K562 (cell line): ENCODE measurements around the gene NAA80. TPM values are rescaled to one million over a fixed set of nuclear protein-coding genes. Genes with fewer than 3 reads are reported as not detected.

ENCODE experiments used
- CBX3 ChIP-seq, 2 experiments: IDR thresholded peaks; 1 replicate in 1 of 2; 2 replicates in 1 of 2; pipeline ENCODE4 v1.6.1; 2012; ENCODE audit warnings: inconsistent platforms in 2 of 2, low read length in 2 of 2, borderline replicate concordance in 1 of 2, control low read depth in 1 of 2
- CSDE1 ChIP-seq, 2 experiments: fragments of 450-650 bp; IDR thresholded peaks; 2 replicates each; pipeline ENCODE4 v1.6.1; 2016; ENCODE audit warnings: mild to moderate bottlenecking in 1 of 2
- CTCFL ChIP-seq: IDR thresholded peaks from 2 replicates; pipeline ENCODE4 v1.6.1; 2011; ENCODE audit warnings: borderline replicate concordance, low read depth, mild to moderate bottlenecking, moderate library complexity, low read length; ENCODE audit not compliant: insufficient read depth, poor library complexity, severe bottlenecking
- ELF2 ChIP-seq: fragments of 250-450 bp; sonication (Bioruptor Pico); IDR thresholded peaks from 2 replicates; pipeline ENCODE4 v1.5.0; 2021; ENCODE audit warnings: mild to moderate bottlenecking
- ELK1 ChIP-seq: sonication (generic); formaldehyde crosslinking; IDR thresholded peaks from 2 replicates; pipeline ENCODE4 v1.8.1; 2022; ENCODE audit warnings: missing genetic modification reagents
- HDAC2 ChIP-seq: fragments of 450-650 bp; IDR thresholded peaks from 2 replicates; pipeline ENCODE4 v1.6.1; 2016; ENCODE audit warnings: mild to moderate bottlenecking
- NEUROD1 ChIP-seq: fragments of 150-350 bp; IDR thresholded peaks from 2 replicates; pipeline ENCODE4 v1.6.1; 2014; ENCODE audit warnings: borderline replicate concordance, low read length, low read depth; ENCODE audit not compliant: partially characterized antibody
- NONO ChIP-seq, 2 experiments: fragments of 200-400 bp in 1 of 2; fragments of 450-650 bp in 1 of 2; formaldehyde crosslinking in 1 of 2; IDR thresholded peaks; 2 replicates each; pipeline ENCODE4 v1.6.1; 2017; ENCODE audit warnings: low read depth in 2 of 2, mild to moderate bottlenecking in 2 of 2, moderate library complexity in 2 of 2, low read length in 1 of 2
- PHB ChIP-seq: fragments of 250-450 bp; sonication (Bioruptor Pico); IDR thresholded peaks from 2 replicates; pipeline ENCODE4 v1.5.0; 2021
- PREB ChIP-seq: sonication (generic); formaldehyde crosslinking; IDR thresholded peaks from 2 replicates; pipeline ENCODE4 v1.8.1; 2023; ENCODE audit warnings: mild to moderate bottlenecking, missing genetic modification reagents
- SAFB2 ChIP-seq: fragments of 200-400 bp; formaldehyde crosslinking; IDR thresholded peaks from 2 replicates; pipeline ENCODE4 v1.6.1; 2018; ENCODE audit warnings: borderline replicate concordance, low read length, low read depth, moderate library complexity; ENCODE audit not compliant: severe bottlenecking
- SMAD1 ChIP-seq: fragments of 150-350 bp; IDR thresholded peaks from 2 replicates; pipeline ENCODE4 v1.6.1; 2014; ENCODE audit warnings: low read length, low read depth; ENCODE audit not compliant: partially characterized antibody
- ZBTB11 ChIP-seq, 3 experiments: fragments of 200-800 bp in 1 of 3; fragments of 250-450 bp in 1 of 3; fragments of 450-650 bp in 1 of 3; sonication (Bioruptor Pico) in 1 of 3; sonication (Bioruptor generic) in 1 of 3; formaldehyde crosslinking in 1 of 3; IDR thresholded peaks; 2 replicates each; pipeline versions ENCODE4 v1.6.1 to v1.8.0; 2016 to 2022; ENCODE audit warnings: mild to moderate bottlenecking in 2 of 3, missing genetic modification characterization in 2 of 3, missing compliant biosample characterization in 1 of 3, moderate library complexity in 1 of 3
- ZBTB12 ChIP-seq: fragments of 250-450 bp; sonication (Bioruptor Pico); IDR thresholded peaks from 2 replicates; pipeline ENCODE4 v1.4.0; 2020
- ZNF224 ChIP-seq: sonication (generic); formaldehyde crosslinking; IDR thresholded peaks from 2 replicates; pipeline ENCODE4 v1.8.0; 2022; ENCODE audit warnings: mild to moderate bottlenecking, missing genetic modification reagents
- ZNF41 ChIP-seq: fragments of 250-450 bp; sonication (Bioruptor Pico); conservative IDR thresholded peaks from 2 replicates; pipeline ENCODE4 v1.4.0; 2020; ENCODE audit warnings: mild to moderate bottlenecking
- polyA plus RNA-seq, 8 experiments: library from polyadenylated mRNA; depleted of rRNA in 4 of 8; stranded (reverse) in 5 of 8; unstranded in 3 of 8; fragments of >200 nt; fragmentation: Nextera tagmentation in 2 of 8; fragmentation: Illumina TruSeq in 1 of 8; extraction: Ambion mirVana in 2 of 8; extraction: Trizol in 1 of 8; gene quantifications; 2 replicates each; pipeline versions ENCODE4 v1.2.1 to v1.2.3, GENCODE V29; 2011 to 2014; ENCODE audit warnings: inconsistent platforms in 1 of 8, missing spikeins in 1 of 8
- total RNA-seq, 7 experiments: library from RNA; depleted of rRNA in 6 of 7; stranded (reverse); fragments of >200 nt in 6 of 7; fragmentation: Illumina TruSeq in 2 of 7; extraction: Trizol in 2 of 7; gene quantifications; 2 replicates each; pipeline versions ENCODE4 v1.2.1 to v1.2.3, GENCODE V29; 2011 to 2021; ENCODE audit warnings: low replicate concordance in 1 of 7

Gene NAA80
- total and polyA plus RNA-seq, 9 of the 15 experiments (the other 6 are each of a cell fraction or from before 2014, with no cell fraction given): 0.82 to 24.0 (median 8.6) TPM

- no peak for TF ChIP-seq CBX3 (IDR thresholded peaks at IDR 0.05; ENCODE audit: borderline replicate concordance in 1 of 2, low read length in 2 of 2)
- TF ChIP-seq ZNF224 (CRISPR knock-in tag): no peak
- TF ChIP-seq NONO (IDR thresholded peaks at IDR 0.05; ENCODE audit: low read depth in 2 of 2, low read length in 1 of 2): no peak
- TF ChIP-seq NEUROD1: no peak
- peak; percentile 79 for TF ChIP-seq HDAC2
- TF ChIP-seq SMAD1: no peak
- no peak for TF ChIP-seq ELK1
- no peak for TF ChIP-seq PHB (CRISPR knock-in tag)
- no peak for TF ChIP-seq CSDE1 (IDR thresholded peaks at IDR 0.05)
- TF ChIP-seq SAFB2: no peak
- TF ChIP-seq PREB: no peak
- TF ChIP-seq ZBTB11 (CRISPR knock-in tag; IDR thresholded peaks at IDR 0.05): no peak; a peak in 1 of 6 replicates
- peak; percentile 38 for TF ChIP-seq CTCFL
- peak; percentile 64; the same call in 1 of the 2 replicates for TF ChIP-seq ZBTB12 (CRISPR knock-in tag)
- TF ChIP-seq ZNF41 (CRISPR knock-in tag): no peak
- no peak for TF ChIP-seq ELF2 (CRISPR knock-in tag)
These were observed at the start of gene NAA80, which contains the start of gene HYAL3 (continued) for GRCh38 chr3:50298836-50299637.
